WTC11 (cell line): ENCODE measurements around the gene IRAK2. TPM values are rescaled to one million over a fixed set of nuclear protein-coding genes. Genes with fewer than 3 reads are reported as not detected.

ENCODE experiments used
- ATAC-seq: fragments of 200-7000 bp; cut with Tn5 transposase; 2 replicates; pipeline ENCODE4 v1.10.0; 2021; ENCODE audit warnings: mild to moderate bottlenecking, moderate library complexity
- CTCF ChIA-PET: fragments of 300-600 bp; sonication (Branson Sonifier 250); formaldehyde crosslinking; loops from one replicate; lab custom pipeline; 2021; ENCODE audit warnings: antibody characterized with exemption; lab: Charles Lee
- POLR2A ChIA-PET: fragments of 350-600 bp; sonication (Branson Sonifier 250); formaldehyde crosslinking; loops from one replicate; lab custom pipeline; 2021; ENCODE audit warnings: antibody characterized with exemption; lab: Charles Lee
- DNase-seq: peaks from one replicate; pipeline ENCODE4 v3.0.0; 2021; ENCODE audit warnings: low spot score
- H3K27ac Mint-ChIP-seq: 2 replicates; pipeline ENCODE4 v1.8.0; 2021; ENCODE audit warnings: mixed read lengths
- H3K27me3 Mint-ChIP-seq: 2 replicates; pipeline ENCODE4 v1.8.0; 2021; ENCODE audit warnings: low read depth, mild to moderate bottlenecking, moderate library complexity, mixed read lengths
- H3K36me3 Mint-ChIP-seq: 2 replicates; pipeline ENCODE4 v1.8.0; 2021; ENCODE audit warnings: mixed read lengths
- H3K4me1 Mint-ChIP-seq: 2 replicates; pipeline ENCODE4 v1.8.0; 2022; ENCODE audit warnings: mixed read lengths
- H3K4me3 Mint-ChIP-seq: 2 replicates; pipeline ENCODE4 v1.8.0; 2021; ENCODE audit warnings: mild to moderate bottlenecking, moderate library complexity, mixed read lengths
- H3K9me3 Mint-ChIP-seq: 2 replicates; pipeline ENCODE4 v1.8.0; 2021; ENCODE audit warnings: mixed read lengths
- E2F1 ChIP-seq: sonication (generic); formaldehyde crosslinking; IDR thresholded peaks from 2 replicates; pipeline ENCODE4 v1.8.0; 2022; ENCODE audit warnings: mild to moderate bottlenecking, missing genetic modification reagents
- E2F4 ChIP-seq: sonication (generic); formaldehyde crosslinking; IDR thresholded peaks from 2 replicates; pipeline ENCODE4 v1.8.1; 2022; ENCODE audit warnings: low read depth, mild to moderate bottlenecking, moderate library complexity, missing genetic modification reagents, borderline replicate concordance
- E2F5 ChIP-seq: sonication (generic); formaldehyde crosslinking; IDR thresholded peaks from 2 replicates; pipeline ENCODE4 v1.8.1; 2022; ENCODE audit warnings: mild to moderate bottlenecking, moderate library complexity, missing genetic modification reagents
- ELF4 ChIP-seq: sonication (generic); formaldehyde crosslinking; IDR thresholded peaks from 2 replicates; pipeline ENCODE4 v1.8.1; 2022; ENCODE audit warnings: low read depth, mild to moderate bottlenecking, moderate library complexity, missing genetic modification reagents
- ERG ChIP-seq: fragments of 250-450 bp; sonication (Bioruptor Pico); IDR thresholded peaks from 2 replicates; pipeline ENCODE4 v1.8.0; 2021; ENCODE audit warnings: mild to moderate bottlenecking
- FOXP4 ChIP-seq: sonication (generic); formaldehyde crosslinking; IDR thresholded peaks from 2 replicates; pipeline ENCODE4 v1.8.0; 2022; ENCODE audit warnings: mild to moderate bottlenecking, missing genetic modification reagents
- GRHL2 ChIP-seq: fragments of 250-450 bp; sonication (Bioruptor Pico); IDR thresholded peaks from 2 replicates; pipeline ENCODE4 v1.8.0; 2022; ENCODE audit warnings: mild to moderate bottlenecking, moderate library complexity; ENCODE audit not compliant: insufficient replicate concordance, severe bottlenecking
- HMGA2 ChIP-seq: fragments of 250-450 bp; sonication (Bioruptor Pico); IDR thresholded peaks from 2 replicates; pipeline ENCODE4 v1.4.0; 2021; ENCODE audit warnings: mild to moderate bottlenecking, moderate library complexity
- HMGXB4 ChIP-seq: sonication (generic); formaldehyde crosslinking; IDR thresholded peaks from 2 replicates; pipeline ENCODE4 v1.8.1; 2023; ENCODE audit warnings: mild to moderate bottlenecking, moderate library complexity, missing genetic modification reagents
- NFATC4 ChIP-seq: fragments of 250-450 bp; sonication (Bioruptor Pico); IDR thresholded peaks from 2 replicates; pipeline ENCODE4 v1.9.0; 2021; ENCODE audit warnings: mild to moderate bottlenecking
- NR3C1 ChIP-seq: sonication (generic); formaldehyde crosslinking; conservative IDR thresholded peaks from 2 replicates; pipeline ENCODE4 v1.8.1; 2023; ENCODE audit warnings: low read depth, mild to moderate bottlenecking, missing genetic modification reagents
- PRDM15 ChIP-seq: sonication (generic); formaldehyde crosslinking; IDR thresholded peaks from 2 replicates; pipeline ENCODE4 v1.8.0; 2022; ENCODE audit warnings: missing genetic modification reagents
- SMAD4 ChIP-seq: sonication (generic); formaldehyde crosslinking; IDR thresholded peaks from 2 replicates; pipeline ENCODE4 v1.8.0; 2022; ENCODE audit warnings: mild to moderate bottlenecking, missing genetic modification reagents
- SP1 ChIP-seq: sonication (generic); formaldehyde crosslinking; conservative IDR thresholded peaks from 2 replicates; pipeline ENCODE4 v1.8.1; 2022; ENCODE audit warnings: missing genetic modification reagents
- ZMAT4 ChIP-seq: fragments of 250-450 bp; sonication (Bioruptor Pico); IDR thresholded peaks from 2 replicates; pipeline ENCODE4 v1.9.0; 2021; ENCODE audit warnings: mild to moderate bottlenecking
- ZNF263 ChIP-seq: sonication (generic); formaldehyde crosslinking; IDR thresholded peaks from 2 replicates; pipeline ENCODE4 v1.8.1; 2022; ENCODE audit warnings: low read depth, mild to moderate bottlenecking, moderate library complexity, missing genetic modification reagents
- ZNF317 ChIP-seq: sonication (generic); formaldehyde crosslinking; IDR thresholded peaks from 2 replicates; pipeline ENCODE4 v1.8.1; 2023; ENCODE audit warnings: low read depth, mild to moderate bottlenecking, moderate library complexity, missing genetic modification reagents, borderline replicate concordance
- ZNF423 ChIP-seq: fragments of 250-450 bp; sonication (Bioruptor Pico); IDR thresholded peaks from 2 replicates; pipeline ENCODE4 v2.1.2; 2022; ENCODE audit warnings: mild to moderate bottlenecking, moderate library complexity
- ZNF512 ChIP-seq: sonication (generic); formaldehyde crosslinking; IDR thresholded peaks from 2 replicates; pipeline ENCODE4 v1.8.1; 2022; ENCODE audit warnings: missing genetic modification reagents, borderline replicate concordance
- ZSCAN18 ChIP-seq: fragments of 250-450 bp; sonication (Bioruptor Pico); IDR thresholded peaks from 2 replicates; pipeline ENCODE4 v2.1.2; 2022; ENCODE audit warnings: mild to moderate bottlenecking, moderate library complexity
- total RNA-seq: library from RNA; stranded (reverse); gene quantifications from 3 replicates; pipeline ENCODE4 v1.2.3, GENCODE V29; 2021

Gene IRAK2
- total RNA-seq, 1 experiment from 2014 or later = 1.4 TPM

- ATAC-seq (no peak; the same call in none of the 2 replicates), DNase-seq (no peak)
- Mint-ChIP-seq H3K4me3 (no peak overlapping the region), H3K36me3 (peaks cover 7% of the 10 kb centered on the region; the same call in 1 of the 2 replicates), H3K4me1 (peaks cover 9% of the 10 kb centered on the region), H3K27me3 (no peaks in the 10 kb centered on the region), H3K27ac (peak overlapping the region; percentile 56; the same call in 1 of the 2 replicates), H3K9me3 (no peaks in the 10 kb centered on the region)
- ChIA-PET POLR2A (no interaction called here), CTCF (interaction anchor here (0.6 to 3.3 kb wide), 3 partner anchors 23 to 328 kb away, joined by 3 to 12 read pairs (median 3); no protein-coding TSS in a partner anchor)
- TF ChIP-seq GRHL2 (no peak), HMGA2 (no peak), ERG (CRISPR knock-in tag) (no peak), E2F1 (no peak), PRDM15 (no peak), NFATC4 (CRISPR knock-in tag) (no peak), SP1 (no peak), ZNF512 (CRISPR knock-in tag) (no peak), E2F4 (CRISPR knock-in tag) (no peak), ZNF317 (CRISPR knock-in tag) (no peak), E2F5 (no peak), FOXP4 (CRISPR knock-in tag) (no peak), ZNF263 (CRISPR knock-in tag) (no peak), ZMAT4 (no peak), ZSCAN18 (CRISPR knock-in tag) (no peak), HMGXB4 (CRISPR knock-in tag) (no peak), SMAD4 (CRISPR knock-in tag) (no peak), NR3C1 (CRISPR knock-in tag) (no peak), ELF4 (no peak), ZNF423 (CRISPR knock-in tag) (no peak)
Measured at GRCh38 chr3:10286596-10287295, 122.0 kb downstream of the IRAK2 start.
